HEK293T (cell line): ENCODE results near the gene SPRR4.
"Not testable (repeated sequence)": the region's sequence is repeated elsewhere in the genome, so short reads cannot be mapped to it uniquely, and the experiment has no call there.

Experiments used
- CTCF ChIA-PET: fragments of 350-600 bp; formaldehyde crosslinking; extraction: SDS; loops from one replicate; lab custom pipeline; 2021; ENCODE audit warnings: antibody characterized with exemption, inconsistent platforms; lab: Yijun Ruan, JAX
- POLR2A ChIA-PET: fragments of 350-600 bp; formaldehyde crosslinking; extraction: SDS; loops from one replicate; lab custom pipeline; 2020; ENCODE audit warnings: antibody characterized with exemption, inconsistent platforms; lab: Yijun Ruan, JAX
- DNase-seq: peaks from one replicate; pipeline ENCODE4 v3.0.0; 2012; ENCODE audit warnings: mixed read lengths; ENCODE audit errors: extremely low spot score
- ARNT ChIP-seq: fragments of 450-650 bp; IDR thresholded peaks from 2 replicates; pipeline ENCODE4 v1.6.1; 2017; ENCODE audit warnings: mild to moderate bottlenecking
- BHLHE40 ChIP-seq: fragments of 450-650 bp; IDR thresholded peaks from 2 replicates; pipeline ENCODE4 v1.6.1; 2016; ENCODE audit warnings: mild to moderate bottlenecking, moderate library complexity, borderline replicate concordance
- CTBP1 ChIP-seq: fragments of 450-650 bp; IDR thresholded peaks from 2 replicates; pipeline ENCODE4 v1.6.1; 2016; ENCODE audit warnings: borderline replicate concordance
- ELF4 ChIP-seq: fragments of 450-650 bp; IDR thresholded peaks from 2 replicates; pipeline ENCODE4 v1.6.1; 2017; ENCODE audit warnings: antibody characterized with exemption
- FOXA1 ChIP-seq: fragments of 450-650 bp; IDR thresholded peaks from 2 replicates; pipeline ENCODE4 v1.6.1; 2016; ENCODE audit warnings: mild to moderate bottlenecking
- FOXK2 ChIP-seq: fragments of 450-650 bp; IDR thresholded peaks from 2 replicates; pipeline ENCODE4 v1.6.1; 2016; ENCODE audit warnings: mild to moderate bottlenecking
- FOXM1 ChIP-seq: fragments of 450-650 bp; IDR thresholded peaks from 2 replicates; pipeline ENCODE4 v1.6.1; 2017; ENCODE audit warnings: mild to moderate bottlenecking, borderline replicate concordance
- HDGF ChIP-seq: fragments of 450-650 bp; IDR thresholded peaks from 2 replicates; pipeline ENCODE4 v1.6.1; 2017; ENCODE audit warnings: antibody characterized with exemption, borderline replicate concordance
- L3MBTL2 ChIP-seq: fragments of 450-650 bp; conservative IDR thresholded peaks from 2 replicates; pipeline ENCODE4 v1.6.1; 2016; ENCODE audit warnings: mild to moderate bottlenecking
- LEF1 ChIP-seq: fragments of 450-650 bp; IDR thresholded peaks from 2 replicates; pipeline ENCODE4 v1.6.1; 2017; ENCODE audit warnings: mild to moderate bottlenecking, borderline replicate concordance
- NFRKB ChIP-seq: fragments of 450-650 bp; IDR thresholded peaks from 2 replicates; pipeline ENCODE4 v1.6.1; 2016; ENCODE audit warnings: mild to moderate bottlenecking, moderate library complexity
- PKNOX1 ChIP-seq: fragments of 450-650 bp; IDR thresholded peaks from 2 replicates; pipeline ENCODE4 v1.6.1; 2016
- SP1 ChIP-seq: fragments of 450-650 bp; IDR thresholded peaks from 2 replicates; pipeline ENCODE4 v1.6.1; 2017
- SUZ12 ChIP-seq: fragments of 450-650 bp; IDR thresholded peaks from 2 replicates; pipeline ENCODE4 v1.6.1; 2016; ENCODE audit warnings: mild to moderate bottlenecking
- TARDBP ChIP-seq: fragments of 450-650 bp; IDR thresholded peaks from 2 replicates; pipeline ENCODE4 v1.6.1; 2016
- ZNF384 ChIP-seq: fragments of 450-650 bp; IDR thresholded peaks from 2 replicates; pipeline ENCODE4 v1.6.1; 2016

SPRR4 gene

GRCh38 chr1:152995842-152996241, 25.4 kb downstream of the SPRR4 start:
- TF ChIP-seq FOXK2, result no peak
- no peak for TF ChIP-seq BHLHE40
- no peak for TF ChIP-seq TARDBP
- no peak for TF ChIP-seq FOXA1
- TF ChIP-seq LEF1, result no peak
- TF ChIP-seq PKNOX1, result no peak
- TF ChIP-seq ELF4, result no peak
- no peak for TF ChIP-seq SUZ12
- no peak for TF ChIP-seq CTBP1
- TF ChIP-seq ZNF384, result no peak
- TF ChIP-seq L3MBTL2, result no peak
- no peak for TF ChIP-seq ARNT
- no peak for TF ChIP-seq FOXM1
- no peak for TF ChIP-seq NFRKB
- no peak for TF ChIP-seq HDGF
- no peak for TF ChIP-seq SP1
- DNase-seq, result no peak
- ChIA-PET CTCF (no interaction called here), POLR2A (no interaction called here)

- POLR2A ChIA-PET, result no interaction called here
- no peak for DNase-seq
- CTCF ChIA-PET, result no interaction called here
- no peak for TF ChIP-seq TARDBP
- TF ChIP-seq CTBP1, result no peak
- no peak for TF ChIP-seq SUZ12
- no peak for TF ChIP-seq BHLHE40
- no peak for TF ChIP-seq FOXK2
- TF ChIP-seq NFRKB, result no peak
Measured at GRCh38 chr1:152996633-152997400, 26.4 kb downstream of the SPRR4 start.

GRCh38 chr1:152997901-152998300, 27.5 kb downstream of the SPRR4 start:
- ChIA-PET POLR2A (no interaction called here), CTCF (no interaction called here)
- DNase-seq, result no peak
- no peak for TF ChIP-seq LEF1

GRCh38 chr1:152998476-152998875, 28.0 kb downstream of the SPRR4 start:
- CTCF ChIA-PET, result no interaction called here
- TF ChIP-seq TARDBP (no peak), HDGF (no peak), NFRKB (no peak), L3MBTL2 (no peak), PKNOX1 (no peak), LEF1 (no peak), FOXM1 (no peak), ELF4 (no peak), ARNT (no peak)
- POLR2A ChIA-PET, result no interaction called here
- no peak for DNase-seq

- no peak for DNase-seq
- CTCF ChIA-PET, result no interaction called here
- no peak for TF ChIP-seq PKNOX1
- POLR2A ChIA-PET, result no interaction called here
Measured at GRCh38 chr1:152999818-153000217, 29.4 kb downstream of the SPRR4 start.

GRCh38 chr1:153000294-153000693, 29.8 kb downstream of the SPRR4 start:
- no peak for DNase-seq
- POLR2A ChIA-PET, result no interaction called here
- CTCF ChIA-PET, result no interaction called here
- TF ChIP-seq FOXK2 (no peak), NFRKB (no peak), SP1 (no peak), FOXA1 (no peak), SUZ12 (no peak), PKNOX1 (no peak), FOXM1 (no peak), ZNF384 (no peak), L3MBTL2 (no peak), HDGF (no peak), TARDBP (no peak)

- POLR2A ChIA-PET, result no interaction called here
- no peak for TF ChIP-seq FOXM1
- TF ChIP-seq HDGF, result no peak
- no peak for TF ChIP-seq TARDBP
- TF ChIP-seq L3MBTL2, result no peak
- TF ChIP-seq ARNT, result no peak
- no peak for TF ChIP-seq ELF4
- no peak for TF ChIP-seq ZNF384
- TF ChIP-seq NFRKB, result no peak
- TF ChIP-seq SP1, result no peak
- TF ChIP-seq FOXA1, result no peak
- TF ChIP-seq BHLHE40, result no peak
- no peak for DNase-seq
- CTCF ChIA-PET, result interaction anchor here (0.7 kb wide), 1 partner anchor 75 kb away, joined by 3 read pairs; no protein-coding TSS in a partner anchor
Measured at GRCh38 chr1:153001382-153001781, 30.9 kb downstream of the SPRR4 start, which contains the start of gene SPRR3. Gene SPRR3, plus strand, starts transcription at chr1:153001749. Its CDS starts 1,272 bp downstream, at chr1:153003021.

GRCh38 chr1:153011235-153011758, 40.8 kb downstream of the SPRR4 start:
- DNase-seq, POLR2A ChIA-PET: not testable (repeated sequence)
- CTCF ChIA-PET, result interaction anchor here (0.6 kb wide), 1 partner anchor 93 kb away, joined by 3 read pairs; no protein-coding TSS in a partner anchor

- CTCF ChIA-PET, POLR2A ChIA-PET, DNase-seq: not testable (repeated sequence)
Measured at GRCh38 chr1:153021829-153022228, 51.4 kb downstream of the SPRR4 start.
